IMR-90 (cell line): Measurements from ENCODE around the gene BICD2. TPM values are rescaled to one million over a fixed set of nuclear protein-coding genes. Genes with fewer than 3 reads are reported as not detected.

Experiments
- ATAC-seq: fragments of 200-7000 bp; cut with Tn5 transposase; 2 replicates; pipeline ENCODE4 v1.9.1; 2020; ENCODE audit warnings: low read depth, mild to moderate bottlenecking, moderate library complexity
- BruUV-seq: library from RNA; stranded (reverse); fragments of 400-500 nt; replicated peaks from 2 replicates; lab custom pipeline; 2021; lab: Mats Ljungman, UMichigan
- CTCF ChIA-PET: fragments of 300-600 bp; formaldehyde crosslinking; extraction: SDS; loops from one replicate; lab custom pipeline; 2021; ENCODE audit warnings: antibody characterized with exemption; lab: Yijun Ruan, JAX
- POLR2A ChIA-PET: fragments of 300-600 bp; sonication (Branson Sonifier 250); formaldehyde crosslinking; loops from one replicate; lab custom pipeline; 2022; ENCODE audit warnings: antibody characterized with exemption; ENCODE audit not compliant: unreplicated experiment; lab: Charles Lee
- DNase-seq: peaks from one replicate; pipeline ENCODE4 v3.0.0; 2013
- H2AFZ ChIP-seq: replicated peaks from 2 replicates; pipeline ENCODE3; 2013; ENCODE audit warnings: low read length, mild to moderate bottlenecking; ENCODE audit not compliant: poor library complexity
- H2AK5ac ChIP-seq: 2 replicates; pipeline ENCODE4 v1.6.1; 2013; ENCODE audit warnings: low read depth, low read length, inconsistent platforms
- H2AK9ac ChIP-seq: replicated peaks from 2 replicates; pipeline ENCODE3; 2013; ENCODE audit warnings: mild to moderate bottlenecking, low read depth, low read length, moderate library complexity; ENCODE audit not compliant: poor library complexity
- H2BK120ac ChIP-seq: 2 replicates; pipeline ENCODE4 v1.6.1; 2013; ENCODE audit warnings: low read depth, low read length, inconsistent platforms
- H2BK15ac ChIP-seq: 3 replicates; pipeline ENCODE4 v1.6.1; 2013; ENCODE audit warnings: low read depth, low read length, inconsistent platforms
- H2BK20ac ChIP-seq: 2 replicates; pipeline ENCODE4 v1.6.1; 2013; ENCODE audit warnings: low read depth, mild to moderate bottlenecking, inconsistent platforms, low read length, moderate library complexity
- H2BK5ac ChIP-seq: 2 replicates; pipeline ENCODE4 v1.6.1; 2013; ENCODE audit warnings: mild to moderate bottlenecking, low read depth, low read length, inconsistent platforms; ENCODE audit not compliant: poor library complexity, severe bottlenecking
- H3K14ac ChIP-seq: replicated peaks from 2 replicates; pipeline ENCODE4 v1.6.1; 2013; ENCODE audit warnings: low read depth, low read length, inconsistent platforms
- H3K18ac ChIP-seq: 2 replicates; pipeline ENCODE4 v1.6.1; 2013; ENCODE audit warnings: low read depth, low read length, control low read depth
- H3K23ac ChIP-seq: 2 replicates; pipeline ENCODE4 v1.6.1; 2013; ENCODE audit warnings: low read depth, low read length, inconsistent platforms
- H3K27ac ChIP-seq: 2 replicates; pipeline ENCODE4 v1.5.1; 2013; ENCODE audit warnings: mild to moderate bottlenecking, control low read depth, low read length; ENCODE audit not compliant: insufficient read depth
- H3K27me3 ChIP-seq: 2 replicates; pipeline ENCODE4 v1.6.1; 2013; ENCODE audit warnings: low read length; ENCODE audit not compliant: control insufficient read depth, insufficient read depth
- H3K36me3 ChIP-seq: 2 replicates; pipeline ENCODE4 v1.6.1; 2013; ENCODE audit warnings: low read length, mixed read lengths; ENCODE audit not compliant: control insufficient read depth, insufficient read depth
- H3K4ac ChIP-seq: 2 replicates; pipeline ENCODE4 v1.6.1; 2013; ENCODE audit warnings: low read depth, low read length, inconsistent platforms
- H3K4me1 ChIP-seq: 2 replicates; pipeline ENCODE4 v1.6.1; 2013; ENCODE audit warnings: low read length, mixed read lengths; ENCODE audit not compliant: control insufficient read depth, insufficient read depth
- H3K4me2 ChIP-seq: 2 replicates; pipeline ENCODE4 v1.6.1; 2013; ENCODE audit warnings: low read depth, mild to moderate bottlenecking, control low read depth, low read length, moderate library complexity
- H3K4me3 ChIP-seq: 2 replicates; pipeline ENCODE4 v1.5.1; 2013; ENCODE audit warnings: low read depth, mild to moderate bottlenecking, control low read depth, low read length, moderate library complexity; ENCODE audit not compliant: insufficient read depth
- H3K56ac ChIP-seq: 2 replicates; pipeline ENCODE4 v1.6.1; 2013; ENCODE audit warnings: low read length, inconsistent platforms; ENCODE audit not compliant: insufficient read depth; ENCODE audit errors: extremely low read depth
- H3K79me1 ChIP-seq, 2 experiments: 2 replicates each; pipeline ENCODE4 v1.6.1; 2013; ENCODE audit warnings: low read length in 2 of 2, inconsistent platforms in 1 of 2, low read depth in 1 of 2
- H3K9ac ChIP-seq: 2 replicates; pipeline ENCODE4 v1.6.1; 2013; ENCODE audit warnings: low read depth, low read length, control low read depth
- H3K9me1 ChIP-seq: 2 replicates; pipeline ENCODE4 v1.6.1; 2013; ENCODE audit warnings: low read length, inconsistent platforms; ENCODE audit not compliant: insufficient read depth
- H3K9me3 ChIP-seq: 2 replicates; pipeline ENCODE4 v1.6.1; 2013; ENCODE audit warnings: low read length; ENCODE audit not compliant: control insufficient read depth, insufficient read depth
- H4K20me1 ChIP-seq: 2 replicates; pipeline ENCODE4 v1.6.1; 2013; ENCODE audit warnings: low read length, inconsistent platforms; ENCODE audit not compliant: insufficient read depth
- H4K5ac ChIP-seq: 2 replicates; pipeline ENCODE4 v1.6.1; 2013; ENCODE audit warnings: mild to moderate bottlenecking, low read depth, low read length, control low read depth
- H4K8ac ChIP-seq, 2 experiments: 2 replicates each; pipeline ENCODE4 v1.6.1; 2013; ENCODE audit warnings: low read depth in 2 of 2, low read length in 2 of 2, control low read depth in 1 of 2, inconsistent platforms in 1 of 2
- H4K91ac ChIP-seq: 2 replicates; pipeline ENCODE4 v1.6.1; 2013; ENCODE audit warnings: low read depth, low read length, inconsistent platforms; ENCODE audit not compliant: insufficient read depth
- BHLHE40 ChIP-seq: fragments of 150-350 bp; IDR thresholded peaks from 2 replicates; pipeline ENCODE4 v1.6.1; 2016; ENCODE audit warnings: mild to moderate bottlenecking, low read depth, low read length
- CHD1 ChIP-seq: IDR thresholded peaks from 2 replicates; pipeline ENCODE4 v1.6.1; 2012; ENCODE audit warnings: low read depth, low read length, improper control_type of control experiment
- FOS ChIP-seq: fragments of 150-350 bp; IDR thresholded peaks from 2 replicates; pipeline ENCODE4 v1.6.1; 2016; ENCODE audit warnings: low read depth, low read length
- MAZ ChIP-seq: IDR thresholded peaks from 2 replicates; pipeline ENCODE4 v1.6.1; 2012; ENCODE audit warnings: low read depth, mild to moderate bottlenecking, low read length, improper control_type of control experiment, moderate library complexity, borderline replicate concordance
- NFE2L2 ChIP-seq: fragments of 150-350 bp; IDR thresholded peaks from 2 replicates; pipeline ENCODE4 v1.6.1; 2016; ENCODE audit warnings: low read depth, mild to moderate bottlenecking, low read length
- RAD21 ChIP-seq: IDR thresholded peaks from 2 replicates; pipeline ENCODE4 v1.6.1; 2012; ENCODE audit warnings: low read length, improper control_type of control experiment
- SMC3 ChIP-seq: fragments of 150-350 bp; IDR thresholded peaks from 2 replicates; pipeline ENCODE4 v1.6.1; 2016; ENCODE audit warnings: low read depth, mild to moderate bottlenecking, antibody characterized with exemption, low read length, moderate library complexity
- USF2 ChIP-seq: fragments of 150-350 bp; IDR thresholded peaks from 2 replicates; pipeline ENCODE4 v1.6.1; 2017; ENCODE audit warnings: mild to moderate bottlenecking, antibody characterized with exemption, low read length, low read depth
- WGBS, 2 experiments: methylation state at CpG; one replicate each; pipeline versions ENCODE4 v1.1.5 to v1.1.7; 2013; ENCODE audit warnings: missing lambda C conversion rate in 2 of 2; ENCODE audit not compliant: insufficient read length in 1 of 2; ENCODE audit errors: extremely low coverage in 2 of 2; 5-methylcytosine and 5-hydroxymethylcytosine counted together
- dilution Hi-C: fragments of 300-500 bp; cut with HindIII; formaldehyde crosslinking; loops from one replicate; pipeline ENCODE4 v1.14.3; 2018; ENCODE audit warnings: low sequenced_read_pairs; ENCODE audit not compliant: unreplicated experiment
- in situ Hi-C: fragments of 300-500 bp; cut with MboI; formaldehyde crosslinking; loops from 3 replicates; pipeline ENCODE4 v1.14.3; 2019; ENCODE audit warnings: low sequenced_read_pairs, inconsistent platforms, mixed read lengths
- intact Hi-C: fragments of 100-400 bp; cut with micrococcal nuclease; formaldehyde crosslinking; loops from 2 replicates; pipeline ENCODE4 v1.10.0; 2022
- polyA plus RNA-seq, 3 experiments: library from polyadenylated mRNA; depleted of rRNA; stranded (reverse); fragments of >200 nt; gene quantifications; 2 replicates each; pipeline ENCODE4 v1.2.3, GENCODE V29; 2012; ENCODE audit warnings: low replicate concordance in 1 of 3
- total RNA-seq: library from RNA; depleted of rRNA; stranded (reverse); fragments of >200 nt; gene quantifications from 2 replicates; pipeline ENCODE4 v1.2.3, GENCODE V29; 2012

The BICD2 gene
- total and polyA plus RNA-seq, 2 of the 4 experiments (the other 2 are of a cell fraction), result 21.5 to 35.7 TPM

GRCh38 chr9:92723801-92724323, 40.8 kb downstream of the BICD2 start:
- Histone ChIP-seq H2BK5ac (no peak overlapping the region), H3K9ac (no peak overlapping the region), H3K4me3 (no peak overlapping the region), H4K91ac (no peak overlapping the region), H4K8ac (no peak overlapping the region), H3K4me2 (no peak overlapping the region), H2BK20ac (no peak overlapping the region), H3K56ac (no peak overlapping the region), H3K18ac (no peak overlapping the region), H4K5ac (no peak overlapping the region), H2BK15ac (no peak overlapping the region), H4K20me1 (peaks cover 43% of the 10 kb centered on the region), H2AFZ (no peak overlapping the region), H3K9me3 (no peaks in the 10 kb centered on the region), H3K23ac (no peak overlapping the region), H3K4me1 (peaks cover 3% of the 10 kb centered on the region; the same call in 1 of the 2 replicates), H2AK9ac (no peak overlapping the region), H2BK120ac (no peak overlapping the region), H3K36me3 (peaks cover 57% of the 10 kb centered on the region), H3K79me1 (peaks cover 38 to 73% of the 10 kb centered on the region in 2 experiments), H3K9me1 (peaks cover 27% of the 10 kb centered on the region), H3K27me3 (no peaks in the 10 kb centered on the region), H3K27ac (no peak overlapping the region), H3K14ac (no peak overlapping the region), H3K4ac (no peak overlapping the region), H2AK5ac (no peak overlapping the region)
- whole genome bisulfite sequencing, 2 experiments, result 60% methylated on average over 5 of the region's 9 CpGs; no CpG with 5 or more reads in 1 of the 2 experiments
- DNase-seq (no peak), ATAC-seq (no peak)
- BruUV-seq, result no TSS peak
- POLR2A ChIA-PET, result no interaction called here
- dilution Hi-C loops (no loop called here), in situ Hi-C loops (no loop called here), intact Hi-C loops (no loop called here)
- CTCF ChIA-PET, result no interaction called here
- TF ChIP-seq CHD1 (no peak), MAZ (no peak), BHLHE40 (no peak), FOS (no peak), NFE2L2 (no peak), USF2 (no peak), RAD21 (no peak), SMC3 (no peak)
